ENCODE data around the gene GIMAP8. TPM values are rescaled to one million over a fixed set of nuclear protein-coding genes. Genes with fewer than 3 reads are reported as not detected.

The GIMAP8 gene
- total and polyA plus RNA-seq, 2 of the 8 experiments (the other 6 are each of a cell fraction or from before 2014, with no cell fraction given) = not detected

DNA sequence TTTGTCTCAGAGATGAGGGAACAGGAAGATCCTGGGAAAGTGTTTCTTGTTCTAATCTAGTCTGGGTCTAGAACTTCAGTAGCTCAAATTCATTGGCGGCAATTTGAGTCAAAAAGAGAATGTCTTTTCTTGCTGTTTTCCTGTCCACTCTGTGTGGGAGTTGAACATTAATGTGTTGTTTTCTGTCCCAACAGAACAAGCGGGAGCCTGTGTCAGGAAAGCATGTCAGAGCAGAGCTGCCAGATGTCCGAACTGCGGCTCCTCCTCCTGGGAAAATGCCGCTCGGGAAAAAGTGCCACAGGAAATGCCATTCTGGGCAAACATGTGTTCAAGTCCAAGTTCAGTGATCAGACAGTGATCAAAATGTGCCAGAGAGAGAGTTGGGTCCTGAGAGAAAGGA, 16.0 kb downstream of the GIMAP8 start:
- Histone ChIP-seq H4K91ac (replicated peaks; ENCODE audit: insufficient read length, low read length) (no peak overlapping the region), H3K36me3 (ENCODE audit: control insufficient read depth in 2 of 4, insufficient read depth in 4 of 4, low read length in 3 of 4) (no peaks in the 10 kb centered on the region), H3K56ac (replicated peaks; ENCODE audit: insufficient read length, low read depth, low read length) (no peak overlapping the region), H2AFZ (ENCODE audit: low read length) (peak overlapping the region; percentile 49), H4K5ac (ENCODE audit: insufficient read length, low read depth, low read length) (no peak overlapping the region), H2BK12ac (ENCODE audit: low read depth, low read length) (no peak overlapping the region), H2BK120ac (replicated peaks; ENCODE audit: low read depth, low read length) (no peak overlapping the region), H3K79me1 (ENCODE audit: low read depth, low read length) (no peaks in the 10 kb centered on the region), H2BK20ac (ENCODE audit: low read length) (no peak overlapping the region), H3K4me3 (ENCODE audit: extremely low read depth in 1 of 4, insufficient read depth in 2 of 4, low read depth in 3 of 4, low read length in 4 of 4) (no peak overlapping the region), H3K27ac (ENCODE audit: low read depth, low read length) (no peak overlapping the region), H3K4ac (replicated peaks; ENCODE audit: insufficient read length, low read depth, low read length) (no peak overlapping the region), H3K14ac (ENCODE audit: insufficient read length) (no peak overlapping the region), H3K4me1 (replicated peaks in 1 of 4; ENCODE audit: control insufficient read depth in 3 of 4, insufficient read depth in 4 of 4, low read length in 3 of 4) (no peaks in the 10 kb centered on the region), H3K23me2 (ENCODE audit: low read depth, low read length) (no peaks in the 10 kb centered on the region), H2BK5ac (ENCODE audit: low read depth, low read length) (no peak overlapping the region), H3K79me2 (ENCODE audit: control insufficient read depth in 1 of 2, insufficient read depth in 2 of 2, low read length in 2 of 2) (no peaks in the 10 kb centered on the region), H3K4me2 (ENCODE audit: insufficient read depth in 1 of 2, low read depth in 2 of 2, low read length in 2 of 2) (no peak overlapping the region), H4K8ac (ENCODE audit: extremely low read depth, insufficient read depth, low read length) (no peak overlapping the region), H3K9me3 (ENCODE audit: insufficient read depth in 2 of 2, low read depth in 1 of 2, low read length in 1 of 2) (no peaks in the 10 kb centered on the region), H4K20me1 (replicated peaks in 1 of 2; ENCODE audit: control insufficient read depth in 1 of 2, insufficient read depth in 2 of 2, low read length in 2 of 2) (no peaks in the 10 kb centered on the region), H2BK15ac (ENCODE audit: low read length) (no peak overlapping the region), H3K18ac (ENCODE audit: extremely low read depth, low read length) (no peak overlapping the region), H3K27me3 (replicated peaks in 1 of 4; ENCODE audit: control insufficient read depth in 3 of 4, extremely low read depth in 1 of 4, insufficient read depth in 3 of 4, low read length in 3 of 4) (peaks cover 0 to 2% (median 0%) of the 10 kb centered on the region in 4 experiments; a peak in 1 of 7 replicates), H3K23ac (ENCODE audit: insufficient read length) (no peak overlapping the region), H2AK5ac (ENCODE audit: low read depth, low read length) (no peak overlapping the region), H3K9ac (replicated peaks in 1 of 4; ENCODE audit: extremely low read depth in 1 of 4, low read depth in 3 of 4, low read length in 3 of 4) (no peak overlapping the region)
- FAIRE-seq (no peak), DNase-seq (ENCODE audit: low read depth in 1 of 2, low spot score in 2 of 2) (no peak)
- POLR2A ChIA-PET (ENCODE audit: partially characterized antibody) = interaction anchor here (0.6 kb wide), 1 partner anchor 150 kb away, joined by 3 read pairs; no protein-coding TSS in a partner anchor
- CTCF ChIA-PET (ENCODE audit: partially characterized antibody) = interaction anchor here (0.5 to 1.4 kb wide), 2 partner anchors 17 to 73 kb away, joined by 3 read pairs; no protein-coding TSS in a partner anchor
- WGBS, 2 experiments (ENCODE audit: extremely low coverage in 1 of 2, insufficient coverage in 1 of 2, insufficient read length in 1 of 2, insufficient replicate concordance in 2 of 2, low coverage in 1 of 2, low lambda C conversion rate in 2 of 2, missing lambda C conversion rate in 1 of 2) = 92% methylated on average over 6 of the region's 6 CpGs; no CpG with 5 or more reads in 1 of the 2 experiments
- no peak for TF ChIP-seq FOSL1 (IDR thresholded peaks at IDR 0.05; ENCODE audit: insufficient read depth, low read depth, low read length)
- no peak for TF ChIP-seq POLR2AphosphoS5 (IDR thresholded peaks at IDR 0.05; ENCODE audit: low read depth, low read length)
- TF ChIP-seq RNF2 (IDR thresholded peaks at IDR 0.05; ENCODE audit: borderline replicate concordance, low read depth, low read length, missing control alignments, poor library complexity, severe bottlenecking) = no peak
- no peak for TF ChIP-seq EZH2 (IDR thresholded peaks at IDR 0.05; ENCODE audit: low read depth, low read length, severe bottlenecking)
- TF ChIP-seq SAP30 (IDR thresholded peaks at IDR 0.05; ENCODE audit: insufficient read depth, insufficient replicate concordance, low read length) = no peak
- TF ChIP-seq YY1 (IDR thresholded peaks at IDR 0.05; ENCODE audit: low read depth, low read length) = no peak
- TF ChIP-seq CBX8 (IDR thresholded peaks at IDR 0.05; ENCODE audit: borderline replicate concordance, low read depth, low read length) = no peak
- no peak for TF ChIP-seq POLR2A (IDR thresholded peaks at IDR 0.05; ENCODE audit: control extremely low read depth in 1 of 2, low read depth in 2 of 2, low read length in 2 of 2)
- TF ChIP-seq CEBPB (IDR thresholded peaks at IDR 0.05; ENCODE audit: low read depth, low read length) = no peak
- no peak for TF ChIP-seq POU5F1 (IDR thresholded peaks at IDR 0.05; ENCODE audit: low read depth, low read length)
- TF ChIP-seq BRCA1 (IDR thresholded peaks at IDR 0.05; ENCODE audit: low read depth, low read length) = no peak
- TF ChIP-seq GTF2F1 (IDR thresholded peaks at IDR 0.05; ENCODE audit: borderline replicate concordance, low read depth, low read length) = no peak
- no peak for TF ChIP-seq NANOG (IDR thresholded peaks at IDR 0.05; ENCODE audit: insufficient read depth, low read depth, low read length, poor library complexity, severe bottlenecking)
- no peak for TF ChIP-seq SIX5 (IDR thresholded peaks at IDR 0.05; ENCODE audit: low read depth, low read length)

Measured in H1 (cell line).